HepG2 (cell line): ENCODE data around the gene EIF4ENIF1. TPM values are rescaled to one million over a fixed set of nuclear protein-coding genes. Genes with fewer than 3 reads are reported as not detected.

ENCODE experiments used
- polyA plus RNA-seq, 8 experiments: library from polyadenylated mRNA; depleted of rRNA in 3 of 8; stranded (reverse) in 7 of 8; unstranded in 1 of 8; fragments of >200 nt; fragmentation: Illumina TruSeq in 4 of 8; extraction: Trizol in 4 of 8; gene quantifications; 2 replicates each; pipeline versions ENCODE4 v1.2.1 to v1.2.3, GENCODE V29; 2011 to 2016; ENCODE audit warnings: low read depth in 4 of 8, missing spikeins in 1 of 8, mixed read lengths in 1 of 8; ENCODE audit not compliant: insufficient read depth in 1 of 8
- small RNA-seq, 3 experiments: library from RNA; depleted of rRNA; stranded (forward); fragments of <200 nt; gene quantifications; one replicate each; pipeline ENCODE3, GENCODE V24; 2012; ENCODE audit warnings: low read depth in 2 of 3, low replicate concordance in 1 of 3; ENCODE audit not compliant: insufficient read length in 3 of 3, insufficient read depth in 2 of 3
- total RNA-seq, 5 experiments: library from RNA; depleted of rRNA; stranded (reverse); fragments of >200 nt; fragmentation: Illumina TruSeq; extraction: Trizol; gene quantifications; 2 replicates each; pipeline ENCODE4 v1.2.3, GENCODE V29; 2016; ENCODE audit warnings: low read depth in 1 of 5

Gene EIF4ENIF1
- total and polyA plus RNA-seq, 2 of the 13 experiments (the other 11 are each of a cell fraction or from before 2014, with no cell fraction given): 11.9 to 12.3 TPM

Small RNA genes within 50 kb of the gene (small RNA-seq; reads per million reads assigned to genes)
- gene AL096701.2 (0 reads per million in 3 experiments), gene RNU6-28P (0 reads per million in 3 experiments)

Other genes with a start within 250 kb of the EIF4ENIF1 start
- 0.44 and 1.3 TPM in 2 replicates for gene PIK3IP1, start 197.4 kb downstream of the EIF4ENIF1 start, total RNA-seq (2016; rRNA removed; fragmentation: Illumina TruSeq; extraction: Trizol)
- 2.5 and 5.3 TPM in 2 replicates for gene PIK3IP1, start 197.4 kb downstream of the EIF4ENIF1 start, polyA plus RNA-seq (2011; rRNA removed)
- 30.4 and 30.5 TPM in 2 replicates for gene PATZ1, start 143.5 kb downstream of the EIF4ENIF1 start, total RNA-seq (2016; rRNA removed; fragmentation: Illumina TruSeq; extraction: Trizol)
- gene PATZ1, start 143.5 kb downstream of the EIF4ENIF1 start, polyA plus RNA-seq (2011; rRNA removed): 24.9 and 26.6 TPM in 2 replicates
- gene DRG1, start 90.2 kb downstream of the EIF4ENIF1 start, total RNA-seq (2016; rRNA removed; fragmentation: Illumina TruSeq; extraction: Trizol): 94.8 and 98.8 TPM in 2 replicates
- 39.1 and 59.0 TPM in 2 replicates for gene DRG1, start 90.2 kb downstream of the EIF4ENIF1 start, polyA plus RNA-seq (2011; rRNA removed)
- gene SFI1, start 6.7 kb upstream of the EIF4ENIF1 start, total RNA-seq (2016; rRNA removed; fragmentation: Illumina TruSeq; extraction: Trizol): 6.2 and 20.5 TPM in 2 replicates
- gene SFI1, start 6.7 kb upstream of the EIF4ENIF1 start, polyA plus RNA-seq (2011; rRNA removed): 40.1 and 47.1 TPM in 2 replicates
- 30.0 and 47.7 TPM in 2 replicates for gene PISD, start 172.4 kb upstream of the EIF4ENIF1 start, total RNA-seq (2016; rRNA removed; fragmentation: Illumina TruSeq; extraction: Trizol)
- gene PISD, start 172.4 kb upstream of the EIF4ENIF1 start, polyA plus RNA-seq (2011; rRNA removed): 30.1 and 38.6 TPM in 2 replicates